Osteoblast (primary cell): ENCODE measurements around the gene SALL3. TPM values are rescaled to one million over a fixed set of nuclear protein-coding genes. Genes with fewer than 3 reads are reported as not detected.

Experiments
- DNase-seq: peaks from one replicate; pipeline ENCODE4 v3.0.0; 2011; ENCODE audit warnings: low spot score, mixed read lengths; ENCODE audit not compliant: insufficient read length; ENCODE audit errors: missing footprints
- H2AFZ ChIP-seq: 2 replicates; pipeline ENCODE4 v1.6.0; 2011; ENCODE audit warnings: mild to moderate bottlenecking, low read length
- H3K27ac ChIP-seq: 2 replicates; pipeline ENCODE4 v1.5.1; 2011; ENCODE audit warnings: mild to moderate bottlenecking, low read depth, low read length, moderate library complexity
- H3K27me3 ChIP-seq: 2 replicates; pipeline ENCODE4 v1.6.0; 2012; ENCODE audit warnings: mild to moderate bottlenecking, control low read depth, inconsistent platforms, low read length, moderate library complexity; ENCODE audit not compliant: insufficient read depth
- H3K36me3 ChIP-seq: 2 replicates; pipeline ENCODE4 v1.5.1; 2011; ENCODE audit warnings: mild to moderate bottlenecking, low read length, control low read depth, moderate library complexity; ENCODE audit not compliant: insufficient read depth
- H3K4me1 ChIP-seq: 2 replicates; pipeline ENCODE4 v1.5.1; 2011; ENCODE audit warnings: mild to moderate bottlenecking, low read length, control low read depth, moderate library complexity; ENCODE audit not compliant: insufficient read depth
- H3K4me2 ChIP-seq: 2 replicates; pipeline ENCODE4 v1.6.0; 2011; ENCODE audit warnings: mild to moderate bottlenecking, low read length; ENCODE audit not compliant: insufficient read depth
- H3K4me3 ChIP-seq: fragments of 200-600 bp; sonication (generic); 3 replicates; pipeline ENCODE4 v1.5.1; 2012; ENCODE audit warnings: mild to moderate bottlenecking, low read length, inconsistent platforms; ENCODE audit not compliant: insufficient read depth
- H3K79me2 ChIP-seq: 2 replicates; pipeline ENCODE4 v1.6.0; 2012; ENCODE audit warnings: mild to moderate bottlenecking, low read length, control low read depth, inconsistent platforms; ENCODE audit not compliant: insufficient read depth
- H3K9me3 ChIP-seq: 2 replicates; pipeline ENCODE4 v1.5.1; 2011; ENCODE audit warnings: low read depth, low read length, control low read depth
- H4K20me1 ChIP-seq: 2 replicates; pipeline ENCODE4 v1.6.0; 2012; ENCODE audit warnings: mild to moderate bottlenecking, low read length, control low read depth; ENCODE audit not compliant: insufficient read depth
- total RNA-seq: library from RNA; depleted of rRNA; stranded (reverse); fragments of >200 nt; gene quantifications from 2 replicates; pipeline ENCODE4 v1.2.3, GENCODE V29; 2012
- TF ChIP-seq, protein P1 (sequence below): IDR thresholded peaks from 2 replicates; pipeline ENCODE4 v1.5.1; 2011; ENCODE audit warnings: mild to moderate bottlenecking, low read depth, low read length, moderate library complexity; ENCODE audit errors: extremely low read depth

Gene SALL3
- total RNA-seq, 1 donor = not detected

DNA sequence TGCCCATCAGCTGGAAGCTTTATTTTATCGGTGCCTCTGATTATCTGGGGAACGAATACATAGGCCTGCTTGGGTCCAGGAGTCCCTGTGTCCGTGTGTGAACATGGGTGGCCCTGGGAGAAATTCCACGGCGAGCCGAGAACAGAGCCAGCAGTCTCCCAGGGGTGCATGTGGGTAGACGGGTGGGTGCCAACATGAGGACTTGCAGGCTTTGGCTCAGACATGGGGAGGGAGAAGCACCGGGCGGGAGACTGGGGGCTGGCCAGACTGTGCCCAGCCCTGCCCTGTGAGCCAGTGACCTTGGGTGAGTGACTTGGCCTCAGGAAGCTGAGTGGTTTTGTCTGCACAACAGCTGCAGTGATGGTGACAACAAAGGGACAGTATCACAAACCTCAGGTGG, 44.2 kb upstream of the SALL3 start:
- TF ChIP-seq, protein P1, sequence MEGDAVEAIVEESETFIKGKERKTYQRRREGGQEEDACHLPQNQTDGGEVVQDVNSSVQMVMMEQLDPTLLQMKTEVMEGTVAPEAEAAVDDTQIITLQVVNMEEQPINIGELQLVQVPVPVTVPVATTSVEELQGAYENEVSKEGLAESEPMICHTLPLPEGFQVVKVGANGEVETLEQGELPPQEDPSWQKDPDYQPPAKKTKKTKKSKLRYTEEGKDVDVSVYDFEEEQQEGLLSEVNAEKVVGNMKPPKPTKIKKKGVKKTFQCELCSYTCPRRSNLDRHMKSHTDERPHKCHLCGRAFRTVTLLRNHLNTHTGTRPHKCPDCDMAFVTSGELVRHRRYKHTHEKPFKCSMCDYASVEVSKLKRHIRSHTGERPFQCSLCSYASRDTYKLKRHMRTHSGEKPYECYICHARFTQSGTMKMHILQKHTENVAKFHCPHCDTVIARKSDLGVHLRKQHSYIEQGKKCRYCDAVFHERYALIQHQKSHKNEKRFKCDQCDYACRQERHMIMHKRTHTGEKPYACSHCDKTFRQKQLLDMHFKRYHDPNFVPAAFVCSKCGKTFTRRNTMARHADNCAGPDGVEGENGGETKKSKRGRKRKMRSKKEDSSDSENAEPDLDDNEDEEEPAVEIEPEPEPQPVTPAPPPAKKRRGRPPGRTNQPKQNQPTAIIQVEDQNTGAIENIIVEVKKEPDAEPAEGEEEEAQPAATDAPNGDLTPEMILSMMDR = no peak
- H3K9me3 ChIP-seq = no peaks in the 10 kb centered on the region
- peak; percentile 43 for DNase-seq

DNA sequence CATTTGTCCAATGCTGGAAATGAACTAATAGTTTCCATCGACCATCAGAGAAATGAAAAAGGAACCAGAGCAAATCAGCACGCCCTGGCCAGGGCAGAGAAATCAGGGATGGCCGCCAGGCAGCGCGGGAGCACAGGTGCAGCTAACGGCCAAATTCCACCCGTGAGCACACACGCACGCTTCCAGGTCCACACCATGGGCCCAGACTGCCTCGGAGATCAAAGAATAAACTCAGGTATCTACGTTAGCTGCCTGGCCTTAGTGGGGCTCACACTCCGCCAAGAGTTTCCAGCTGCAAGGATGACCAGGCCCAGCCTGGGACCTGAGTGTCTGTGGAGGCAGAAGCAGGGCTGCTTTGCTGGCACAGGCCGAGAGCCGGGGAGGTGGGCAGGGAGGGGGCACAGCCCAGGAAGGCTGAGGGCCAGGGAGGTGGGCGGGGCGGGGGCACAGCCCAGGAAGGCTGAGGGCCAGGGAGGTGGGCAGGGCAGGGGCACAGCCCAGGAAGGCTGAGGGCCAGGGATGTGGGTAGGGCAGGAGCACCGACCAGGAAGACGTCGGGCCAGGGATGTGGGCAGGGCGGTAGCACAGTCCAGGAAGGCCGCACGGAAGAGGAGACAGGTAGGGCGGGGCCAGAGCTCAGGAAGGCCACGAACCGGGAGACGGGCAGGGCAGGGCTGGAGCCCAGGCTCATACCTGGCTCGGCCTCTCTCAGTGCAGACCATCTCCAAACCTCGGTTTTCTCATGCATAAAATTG, 43.2 kb upstream of the SALL3 start:
- Histone ChIP-seq H3K4me1 (no peaks in the 10 kb centered on the region), H2AFZ (no peak overlapping the region), H3K4me2 (no peak overlapping the region), H3K4me3 (no peak overlapping the region), H3K36me3 (no peaks in the 10 kb centered on the region), H3K9me3 (no peaks in the 10 kb centered on the region), H3K27ac (no peak overlapping the region), H4K20me1 (no peaks in the 10 kb centered on the region), H3K79me2 (no peaks in the 10 kb centered on the region), H3K27me3 (no peaks in the 10 kb centered on the region)
- DNase-seq = peak; percentile 77
- TF ChIP-seq, protein P1 = no peak

More for the DNA sequence above, 44.2 kb upstream of the SALL3 start:
- H3K27ac ChIP-seq = no peak overlapping the region
- no peaks in the 10 kb centered on the region for H4K20me1 ChIP-seq
- H3K27me3 ChIP-seq = no peaks in the 10 kb centered on the region
- H3K4me2 ChIP-seq = no peak overlapping the region
- H3K4me3 ChIP-seq = no peak overlapping the region
- H3K79me2 ChIP-seq = no peaks in the 10 kb centered on the region
- no peak overlapping the region for H2AFZ ChIP-seq
- no peaks in the 10 kb centered on the region for H3K36me3 ChIP-seq
- H3K4me1 ChIP-seq = no peaks in the 10 kb centered on the region

DNA sequence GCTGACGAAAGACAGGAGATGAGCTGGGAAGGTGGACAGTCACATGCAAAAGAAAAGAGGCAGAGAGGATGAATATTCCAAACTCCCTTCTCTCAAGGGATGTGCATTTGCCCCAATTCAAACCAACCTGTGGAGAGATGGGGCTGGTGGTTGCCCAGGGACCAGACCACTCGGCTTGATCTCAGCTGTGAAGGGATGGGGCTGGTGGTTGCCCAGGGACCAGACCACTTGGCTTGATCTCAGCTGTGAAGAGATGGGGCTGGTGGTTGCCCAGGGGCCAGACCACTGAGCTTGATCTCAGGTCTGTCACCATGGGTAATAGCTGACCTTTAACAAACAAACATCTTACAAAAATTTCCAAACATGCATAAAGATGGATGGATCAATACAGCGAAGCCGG, 42.5 kb upstream of the SALL3 start:
- TF ChIP-seq, protein P1 = no peak
- H3K4me1 ChIP-seq = no peaks in the 10 kb centered on the region
- no peak overlapping the region for H3K27ac ChIP-seq
- DNase-seq = peak; percentile 56
- H3K79me2 ChIP-seq = no peaks in the 10 kb centered on the region
- no peaks in the 10 kb centered on the region for H3K27me3 ChIP-seq
- H3K4me3 ChIP-seq = no peak overlapping the region
- H3K4me2 ChIP-seq = no peak overlapping the region
- H3K9me3 ChIP-seq = no peaks in the 10 kb centered on the region
- H2AFZ ChIP-seq = no peak overlapping the region
- no peaks in the 10 kb centered on the region for H4K20me1 ChIP-seq
- H3K36me3 ChIP-seq = no peaks in the 10 kb centered on the region

DNA sequence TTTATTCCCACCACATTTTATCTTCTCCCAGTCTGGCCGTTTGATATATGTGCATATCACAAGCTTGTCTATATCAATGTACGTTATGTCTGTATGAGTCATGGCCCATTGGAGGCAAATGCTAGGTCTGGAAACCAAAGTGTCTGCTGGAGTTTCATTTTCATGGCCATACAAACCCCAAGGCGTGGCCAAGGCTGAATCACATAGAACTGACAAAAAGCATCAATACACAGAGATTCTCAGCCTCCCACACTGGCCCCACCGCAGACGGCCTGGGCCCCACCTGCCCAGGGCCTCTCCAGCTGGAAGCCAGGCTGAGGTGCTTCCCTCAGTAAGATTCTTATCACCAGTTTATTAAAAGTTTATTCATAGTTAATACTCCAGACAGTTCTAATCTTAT, 40.5 kb upstream of the SALL3 start:
- Histone ChIP-seq H3K4me2 (no peak overlapping the region), H3K27ac (no peak overlapping the region), H2AFZ (no peak overlapping the region), H3K27me3 (no peaks in the 10 kb centered on the region), H3K4me1 (no peaks in the 10 kb centered on the region), H3K4me3 (no peak overlapping the region), H3K36me3 (no peaks in the 10 kb centered on the region), H4K20me1 (no peaks in the 10 kb centered on the region), H3K9me3 (no peaks in the 10 kb centered on the region), H3K79me2 (no peaks in the 10 kb centered on the region)
- DNase-seq = peak; percentile 58
- TF ChIP-seq, protein P1 = no peak
